Superior temporal gyrus (tissue), 1 donor: ENCODE measurements around the gene LIPA.
"Not testable (repeated sequence)": the region's sequence is repeated elsewhere in the genome, so short reads cannot be mapped to it uniquely, and the experiment has no call there.

Experiments used
- DNase-seq: peaks from one replicate; pipeline ENCODE4 v3.0.0-alpha.2; 2016; ENCODE audit errors: extremely low spot score

The LIPA gene

GRCh38 chr10:89251409-89252224 is at the start of gene LIPA:
LIPA (minus strand) TSS chr10:89251775; CDS start chr10:89247648, 4,127 bp downstream.
- peak; percentile 98 for DNase-seq

GRCh38 chr10:89301232-89301631 is 49.7 kb upstream of the LIPA start:
- peak; percentile 87 for DNase-seq

GRCh38 chr10:89299031-89299430 is 47.5 kb upstream of the LIPA start:
- peak; percentile 8 for DNase-seq

GRCh38 chr10:89297791-89298190 is 46.2 kb upstream of the LIPA start:
- no peak for DNase-seq

GRCh38 chr10:89297356-89297755 is 45.8 kb upstream of the LIPA start:
- no peak for DNase-seq

- peak; percentile 39 for DNase-seq
These were observed 44.7 kb upstream of the LIPA start for GRCh38 chr10:89296220-89296648.

GRCh38 chr10:89295597-89295996 is 44.0 kb upstream of the LIPA start:
- peak; percentile 19 for DNase-seq

GRCh38 chr10:89294721-89295239 is 43.2 kb upstream of the LIPA start:
- no peak for DNase-seq

- not testable (repeated sequence) for DNase-seq
These were observed 33.7 kb upstream of the LIPA start for GRCh38 chr10:89285303-89285702.

GRCh38 chr10:89284711-89285110 is 33.1 kb upstream of the LIPA start:
- not testable (repeated sequence) for DNase-seq

GRCh38 chr10:89283936-89284475 is 32.4 kb upstream of the LIPA start:
- DNase-seq, result peak; percentile 83

DNA sequence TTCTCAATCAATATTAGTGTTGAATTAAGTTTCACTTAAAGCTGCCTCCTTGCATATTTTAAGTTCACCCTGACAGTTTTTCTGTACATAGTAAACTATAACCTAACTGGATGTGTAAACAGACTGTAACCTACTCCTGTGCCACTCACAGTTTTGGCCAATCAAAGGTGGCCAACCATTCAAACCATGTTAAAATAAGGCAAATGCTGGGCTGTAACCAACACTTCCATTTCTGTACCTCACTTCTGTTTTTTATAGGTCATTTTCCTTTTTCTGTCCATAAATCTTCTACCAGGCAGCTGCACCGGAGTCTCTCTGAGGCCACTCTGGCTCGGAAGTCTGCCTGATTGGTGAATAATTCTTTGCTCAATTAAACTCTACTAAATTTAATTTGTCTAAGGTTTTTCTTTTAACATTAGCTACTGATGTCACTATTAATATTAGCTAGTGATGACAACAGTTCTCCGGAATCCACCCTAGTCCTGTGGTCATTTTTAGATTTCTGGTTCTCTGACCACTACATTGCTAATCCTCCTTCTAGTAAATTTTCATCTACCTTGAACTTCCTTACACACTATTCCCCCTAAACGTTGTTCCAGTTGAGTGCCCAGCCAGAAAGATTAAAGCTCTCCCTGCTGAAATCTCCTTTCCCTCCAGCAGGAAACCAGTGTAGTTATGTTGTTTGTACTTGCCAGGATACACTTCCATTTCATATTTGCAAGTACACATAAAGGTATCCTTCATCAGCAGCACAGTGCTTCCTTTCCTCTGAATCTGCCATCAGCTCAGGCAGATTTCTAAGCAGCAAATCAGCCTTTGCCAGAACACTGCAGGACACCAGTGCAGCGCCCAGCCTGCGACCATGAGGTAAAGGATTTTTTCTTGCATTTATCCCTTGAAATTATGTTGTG is 31.7 kb upstream of the LIPA start:
- DNase-seq, result no peak

GRCh38 chr10:89281606-89282395 is 30.2 kb upstream of the LIPA start:
- no peak for DNase-seq

DNA sequence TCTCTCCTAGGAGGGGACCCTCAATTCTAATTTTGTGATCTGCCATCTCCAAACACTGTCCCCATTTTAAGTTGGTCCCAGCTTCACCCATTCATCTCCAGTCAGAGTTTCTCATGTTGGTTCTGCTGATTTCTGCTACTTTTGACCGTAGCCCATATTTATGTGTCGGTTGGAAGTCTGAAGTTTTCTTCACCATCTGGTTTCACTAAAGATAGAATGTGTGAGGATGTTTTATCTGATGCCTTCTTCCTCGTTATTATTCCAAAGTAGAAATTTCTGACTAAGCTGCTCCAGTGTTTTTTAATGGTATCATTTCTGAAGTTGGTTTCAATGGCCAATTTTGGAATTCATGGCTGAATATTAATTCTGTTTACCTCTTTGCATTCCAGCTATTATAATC is 28.9 kb upstream of the LIPA start:
- peak; percentile 58 for DNase-seq

- DNase-seq, result peak; percentile 45
These were observed 27.9 kb upstream of the LIPA start for GRCh38 chr10:89279421-89279869.

- DNase-seq, result peak; percentile 22
These were observed 27.4 kb upstream of the LIPA start for GRCh38 chr10:89278900-89279392.

DNA sequence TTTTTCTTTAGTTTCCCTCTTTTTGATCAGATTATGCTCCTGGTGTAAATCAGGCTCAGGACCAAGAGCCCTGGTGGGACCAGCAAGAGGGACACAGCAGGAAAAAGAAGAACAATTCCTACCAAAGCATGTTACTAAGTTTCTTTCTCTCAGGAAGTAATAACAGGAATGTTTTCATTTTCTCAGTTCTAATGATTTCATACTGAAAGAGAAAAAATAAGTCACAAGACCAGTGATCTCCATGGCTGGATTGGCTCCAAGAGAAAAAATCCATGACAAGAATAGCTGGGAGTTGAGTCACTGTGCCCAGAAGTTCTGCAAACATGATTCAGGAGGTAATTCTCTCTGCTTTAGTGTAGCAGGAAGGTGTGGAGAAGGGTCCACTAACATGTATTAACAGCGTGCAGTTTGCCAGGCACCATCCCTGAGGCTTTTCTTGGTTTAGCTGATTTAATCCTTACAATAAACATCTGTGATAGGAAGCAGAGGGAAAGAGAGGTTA is 26.5 kb upstream of the LIPA start:
- DNase-seq, result peak; percentile 88

GRCh38 chr10:89275383-89275782 is 23.8 kb upstream of the LIPA start:
- no peak for DNase-seq

DNA sequence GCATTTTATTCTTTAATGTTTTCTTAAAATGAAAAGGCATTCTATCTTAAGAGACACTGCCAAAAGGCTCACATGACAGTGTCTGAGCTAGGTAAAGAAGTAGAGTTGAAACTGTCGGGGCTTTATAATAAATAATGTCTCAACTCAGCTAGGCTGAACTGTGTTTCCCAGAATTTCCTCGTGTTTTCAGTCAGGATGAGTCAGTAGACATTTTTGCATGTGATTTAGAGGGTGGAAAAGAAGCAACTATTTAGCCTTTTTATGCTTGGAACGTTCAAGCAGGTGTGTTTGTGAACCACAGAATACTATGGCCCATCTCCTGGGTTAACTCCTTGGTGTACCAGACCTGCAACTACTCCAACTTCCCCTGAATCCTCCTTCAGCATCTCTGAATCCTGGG is 23.4 kb upstream of the LIPA start:
- DNase-seq, result no peak

DNA sequence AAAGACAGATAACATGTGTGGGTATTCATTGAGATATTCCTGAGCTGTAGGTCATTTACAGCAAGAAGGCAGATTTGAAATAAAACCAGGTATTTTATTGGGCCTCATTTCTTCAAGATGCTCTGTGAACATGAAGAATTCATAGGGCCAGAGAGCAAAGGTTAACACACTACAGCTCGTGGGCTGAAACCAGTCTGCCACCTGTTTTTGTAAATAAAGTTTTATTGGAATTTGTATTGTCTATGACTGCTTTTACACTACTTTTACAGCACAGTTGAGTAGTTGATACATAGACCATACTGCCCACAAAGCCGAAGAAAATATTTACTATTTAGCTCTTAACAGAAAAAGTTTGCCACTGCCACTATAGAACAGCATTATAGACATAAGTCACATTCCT is 22.1 kb upstream of the LIPA start:
- no peak for DNase-seq

- no peak for DNase-seq
These were observed 20.0 kb upstream of the LIPA start for GRCh38 chr10:89271532-89271931.
